Neural progenitor cell (in vitro differentiated cells): ENCODE data around the gene CCDC171. TPM values are rescaled to one million over a fixed set of nuclear protein-coding genes. Genes with fewer than 3 reads are reported as not detected.

Source experiments
- DNase-seq: peaks from one replicate; pipeline ENCODE4 v3.0.0-alpha.2; 2016; ENCODE audit warnings: low spot score
- H2AFZ ChIP-seq: fragments of 200-600 bp; sonication (generic); replicated peaks from 2 replicates; pipeline ENCODE4 v1.6.1; 2016; ENCODE audit warnings: antibody characterized with exemption
- H3F3A ChIP-seq: fragments of 200-600 bp; sonication (generic); 2 replicates; pipeline ENCODE4 v1.6.1; 2016; ENCODE audit warnings: antibody characterized with exemption, low read depth
- H3K27ac ChIP-seq: fragments of 200-600 bp; sonication (generic); 2 replicates; pipeline ENCODE4 v1.5.1; 2016; ENCODE audit warnings: mild to moderate bottlenecking
- H3K27me3 ChIP-seq: fragments of 200-600 bp; sonication (generic); 2 replicates; pipeline ENCODE4 v1.6.1; 2016; ENCODE audit warnings: mild to moderate bottlenecking, moderate library complexity
- H3K36me3 ChIP-seq: fragments of 200-600 bp; sonication (generic); 2 replicates; pipeline ENCODE4 v1.5.1; 2016
- H3K4me1 ChIP-seq: fragments of 200-600 bp; sonication (generic); 2 replicates; pipeline ENCODE4 v1.6.1; 2016; ENCODE audit warnings: mixed run types
- H3K4me2 ChIP-seq: fragments of 200-600 bp; sonication (generic); 2 replicates; pipeline ENCODE4 v1.6.1; 2016
- H3K4me3 ChIP-seq: fragments of 200-600 bp; sonication (generic); 2 replicates; pipeline ENCODE4 v1.5.1; 2016
- H3K79me2 ChIP-seq: fragments of 200-600 bp; sonication (generic); 2 replicates; pipeline ENCODE4 v1.6.1; 2016; ENCODE audit warnings: low read depth
- H3K9ac ChIP-seq: fragments of 200-600 bp; sonication (generic); 2 replicates; pipeline ENCODE4 v1.6.1; 2016
- H3K9me3 ChIP-seq: fragments of 200-600 bp; sonication (generic); 2 replicates; pipeline ENCODE4 v1.5.1; 2016; ENCODE audit warnings: low read depth
- H4K20me1 ChIP-seq: fragments of 200-600 bp; sonication (generic); 2 replicates; pipeline ENCODE4 v1.6.1; 2016; ENCODE audit warnings: low read depth
- H3K27ac Mint-ChIP-seq: 3 replicates; pipeline ENCODE4 v1.8.0; 2021; ENCODE audit warnings: mixed read lengths
- H3K27me3 Mint-ChIP-seq: 2 replicates; pipeline ENCODE4 v1.8.0; 2022; ENCODE audit warnings: low read depth, mild to moderate bottlenecking, inconsistent platforms, moderate library complexity, mixed read lengths; ENCODE audit not compliant: insufficient read depth
- H3K36me3 Mint-ChIP-seq: 3 replicates; pipeline ENCODE4 v1.8.0; 2021; ENCODE audit warnings: mixed read lengths
- H3K4me1 Mint-ChIP-seq: 3 replicates; pipeline ENCODE4 v1.8.0; 2021; ENCODE audit warnings: mixed read lengths
- H3K4me3 Mint-ChIP-seq: 3 replicates; pipeline ENCODE4 v1.8.0; 2021; ENCODE audit warnings: mild to moderate bottlenecking, moderate library complexity, mixed read lengths
- H3K9me3 Mint-ChIP-seq: 3 replicates; pipeline ENCODE4 v1.8.0; 2020; ENCODE audit warnings: mixed read lengths
- CTCF ChIP-seq: fragments of 200-600 bp; sonication (generic); IDR thresholded peaks from 2 replicates; pipeline ENCODE4 v1.5.1; 2017; ENCODE audit warnings: antibody characterized with exemption, mild to moderate bottlenecking
- EZH2 ChIP-seq: fragments of 200-600 bp; sonication (generic); IDR thresholded peaks from 2 replicates; pipeline ENCODE4 v1.6.1; 2017; ENCODE audit warnings: antibody characterized with exemption, mild to moderate bottlenecking, moderate library complexity
- EZH2phosphoT487 ChIP-seq: fragments of 200-600 bp; sonication (generic); IDR thresholded peaks from 2 replicates; pipeline ENCODE4 v1.6.1; 2017; ENCODE audit warnings: antibody characterized with exemption
- total RNA-seq: library from RNA; depleted of rRNA; stranded (reverse); fragments of >200 nt; gene quantifications from 2 replicates; pipeline ENCODE4 v1.2.3, GENCODE V29; 2015; ENCODE audit warnings: low replicate concordance

CCDC171 gene
- total RNA-seq, 1 donor from 2014 or later: 9.3 TPM

- Mint-ChIP-seq H3K4me1 (peaks cover 3% of the 10 kb centered on the region), H3K27me3 (no peaks in the 10 kb centered on the region), H3K36me3 (no peaks in the 10 kb centered on the region), H3K4me3 (no peak overlapping the region), H3K27ac (no peak overlapping the region), H3K9me3 (no peaks in the 10 kb centered on the region)
- no peaks in the 10 kb centered on the region for H3K4me1 ChIP-seq
- no peaks in the 10 kb centered on the region for H3K27me3 ChIP-seq
- H3K9me3 ChIP-seq: no peaks in the 10 kb centered on the region
- no peak overlapping the region for H3K4me3 ChIP-seq
- H2AFZ ChIP-seq: no peak overlapping the region
- no peaks in the 10 kb centered on the region for H3F3A ChIP-seq
- no peak overlapping the region for H3K27ac ChIP-seq
- H3K79me2 ChIP-seq: no peaks in the 10 kb centered on the region
- H3K9ac ChIP-seq: no peak overlapping the region
- no peak for TF ChIP-seq CTCF
- no peak overlapping the region for H3K4me2 ChIP-seq
- no peaks in the 10 kb centered on the region for H4K20me1 ChIP-seq
- H3K36me3 ChIP-seq: no peaks in the 10 kb centered on the region
- DNase-seq: no peak
Measured at GRCh38 chr9:15843931-15844330, 291.1 kb downstream of the CCDC171 start.

GRCh38 chr9:15846611-15847010, 293.8 kb downstream of the CCDC171 start:
- no peaks in the 10 kb centered on the region for H3K9me3 ChIP-seq
- no peaks in the 10 kb centered on the region for H3F3A ChIP-seq
- Mint-ChIP-seq H3K4me3 (no peak overlapping the region), H3K9me3 (no peaks in the 10 kb centered on the region), H3K27me3 (no peaks in the 10 kb centered on the region), H3K4me1 (peaks cover 3% of the 10 kb centered on the region), H3K27ac (no peak overlapping the region), H3K36me3 (no peaks in the 10 kb centered on the region)
- no peaks in the 10 kb centered on the region for H4K20me1 ChIP-seq
- H3K4me1 ChIP-seq: no peaks in the 10 kb centered on the region
- TF ChIP-seq CTCF: no peak
- no peak for TF ChIP-seq EZH2phosphoT487
- TF ChIP-seq EZH2: no peak
- no peaks in the 10 kb centered on the region for H3K36me3 ChIP-seq
- H3K9ac ChIP-seq: no peak overlapping the region
- H3K27ac ChIP-seq: no peak overlapping the region
- H3K79me2 ChIP-seq: no peaks in the 10 kb centered on the region
- no peak overlapping the region for H2AFZ ChIP-seq
- peak; percentile 40 for DNase-seq
- H3K4me2 ChIP-seq: no peak overlapping the region
- H3K27me3 ChIP-seq: no peaks in the 10 kb centered on the region
- no peak overlapping the region for H3K4me3 ChIP-seq

DNA sequence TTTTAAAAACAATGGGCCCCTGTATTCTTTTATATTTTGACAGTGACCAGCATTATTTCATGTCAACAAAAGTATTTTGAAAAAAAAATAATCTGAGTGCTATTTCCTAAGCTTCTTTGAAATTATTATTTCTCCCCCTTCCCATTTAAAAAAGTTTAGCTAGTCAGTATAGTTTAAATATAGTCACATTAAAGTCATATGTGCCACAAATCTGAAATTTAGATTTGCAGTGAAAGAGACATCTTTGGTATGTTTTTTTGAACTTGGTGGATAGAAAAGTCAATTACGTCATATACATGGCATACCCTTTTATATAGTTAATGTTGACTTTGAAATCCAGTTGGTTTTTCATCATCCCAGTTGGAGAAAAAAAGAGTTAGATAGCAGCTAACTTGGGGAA, 297.0 kb downstream of the CCDC171 start:
- no peaks in the 10 kb centered on the region for H3K36me3 Mint-ChIP-seq

More for the DNA sequence above, 297.0 kb downstream of the CCDC171 start:
- H3K9ac ChIP-seq: no peak overlapping the region
- H3K27ac Mint-ChIP-seq: no peak overlapping the region
- H3K9me3 Mint-ChIP-seq: no peaks in the 10 kb centered on the region
- H2AFZ ChIP-seq: no peak overlapping the region
- no peak overlapping the region for H3K4me2 ChIP-seq
- H3K4me3 ChIP-seq: no peak overlapping the region
- no peaks in the 10 kb centered on the region for H3K4me1 Mint-ChIP-seq
- no peak overlapping the region for H3K27ac ChIP-seq
- H3K27me3 ChIP-seq: no peaks in the 10 kb centered on the region
- no peaks in the 10 kb centered on the region for H4K20me1 ChIP-seq
- DNase-seq: no peak
- no peaks in the 10 kb centered on the region for H3K9me3 ChIP-seq
- no peaks in the 10 kb centered on the region for H3F3A ChIP-seq
- no peaks in the 10 kb centered on the region for H3K36me3 ChIP-seq
- TF ChIP-seq EZH2phosphoT487: no peak
- no peak for TF ChIP-seq CTCF
- TF ChIP-seq EZH2: no peak
- no peak overlapping the region for H3K4me3 Mint-ChIP-seq
- no peaks in the 10 kb centered on the region for H3K79me2 ChIP-seq
- H3K4me1 ChIP-seq: no peaks in the 10 kb centered on the region
- no peaks in the 10 kb centered on the region for H3K27me3 Mint-ChIP-seq
